ENCODE measurements around the gene LEUTX. TPM values are rescaled to one million over a fixed set of nuclear protein-coding genes. Genes with fewer than 3 reads are reported as not detected.

Gene LEUTX
- total RNA-seq, 1 experiment from 2014 or later = not detected

DNA sequence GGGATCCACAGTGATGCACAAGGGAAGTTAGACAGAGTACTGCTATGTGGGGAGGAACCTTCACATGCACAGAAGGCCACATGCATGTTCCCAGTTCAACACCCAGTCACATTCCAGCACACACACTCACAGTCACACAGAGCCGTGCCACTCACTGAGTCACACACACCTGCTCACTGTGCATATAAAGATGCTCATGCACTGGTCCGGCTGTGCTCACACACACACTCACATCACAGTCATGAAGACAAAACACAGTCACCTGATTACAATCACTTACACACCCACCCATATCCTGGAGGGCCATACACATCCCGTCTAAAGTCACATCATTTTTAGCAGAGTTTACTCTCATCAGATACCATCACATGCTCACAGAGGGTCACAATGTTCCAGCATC is 41.3 kb upstream of the LEUTX start:
- H3K56ac ChIP-seq (ENCODE audit: insufficient read length, low read depth, low read length) = no peak overlapping the region
- H3K4me1 Mint-ChIP-seq = no peaks in the 10 kb centered on the region; a peak in 1 of 4 replicates
- no peak overlapping the region for H3K4me2 ChIP-seq (ENCODE audit: insufficient read depth, insufficient read length, low read length)

More for the DNA sequence above, 41.3 kb upstream of the LEUTX start:
- Histone ChIP-seq H3K27me3 (ENCODE audit: insufficient read depth, low read length) (no peaks in the 10 kb centered on the region), H2BK5ac (ENCODE audit: insufficient read length, low read length) (no peak overlapping the region), H2BK12ac (ENCODE audit: insufficient read length, low read depth, low read length) (no peak overlapping the region), H3K4ac (ENCODE audit: low read depth, low read length) (no peak overlapping the region), H4K20me1 (ENCODE audit: control insufficient read depth, insufficient read depth, insufficient read length) (no peaks in the 10 kb centered on the region), H4K91ac (ENCODE audit: insufficient read length, low read depth, low read length) (no peak overlapping the region), H3K23me2 (ENCODE audit: insufficient read length, low read depth, low read length, poor library complexity, severe bottlenecking) (no peaks in the 10 kb centered on the region), H3K18ac (ENCODE audit: insufficient read length, low read depth, low read length) (no peak overlapping the region), H2BK120ac (ENCODE audit: low read depth, low read length, poor library complexity, severe bottlenecking) (no peak overlapping the region), H3T11ph (ENCODE audit: low read length) (no peak overlapping the region), H2BK15ac (ENCODE audit: low read depth, low read length) (no peak overlapping the region), H2AFZ (ENCODE audit: low read length) (no peak overlapping the region), H2BK20ac (ENCODE audit: low read depth, low read length, poor library complexity, severe bottlenecking) (no peak overlapping the region), H3K9ac (ENCODE audit: extremely low read depth, insufficient read length, low read length) (no peak overlapping the region), H3K4me1 (ENCODE audit: insufficient read depth, low read length) (no peaks in the 10 kb centered on the region; the same call in 1 of the 2 replicates), H4K8ac (replicated peaks; ENCODE audit: insufficient read length, low read depth, low read length) (no peak overlapping the region), H3K27ac (ENCODE audit: insufficient read length, low read depth, low read length) (no peak overlapping the region), H3K79me2 (ENCODE audit: insufficient read depth, low read length) (no peaks in the 10 kb centered on the region), H4K5ac (ENCODE audit: insufficient read length, low read depth, low read length) (no peak overlapping the region), H3K9me3 (ENCODE audit: control insufficient read depth, low read depth, low read length) (no peaks in the 10 kb centered on the region), H3K79me1 (ENCODE audit: insufficient read depth, low read depth, low read length, poor library complexity, severe bottlenecking) (no peaks in the 10 kb centered on the region), H3K14ac (ENCODE audit: insufficient read depth, low read length) (no peak overlapping the region), H3K23ac (ENCODE audit: insufficient read length, low read depth, low read length) (no peak overlapping the region), H2AK5ac (ENCODE audit: insufficient read length, low read length) (no peak overlapping the region)
- no peak overlapping the region for H3K4me3 Mint-ChIP-seq
- peaks cover 0 to 2% of the 10 kb centered on the region in 2 experiments; a peak in 1 of 5 replicates for H3K9me3 Mint-ChIP-seq
- no peak overlapping the region for H3K27ac Mint-ChIP-seq
- TF ChIP-seq, protein P1, sequence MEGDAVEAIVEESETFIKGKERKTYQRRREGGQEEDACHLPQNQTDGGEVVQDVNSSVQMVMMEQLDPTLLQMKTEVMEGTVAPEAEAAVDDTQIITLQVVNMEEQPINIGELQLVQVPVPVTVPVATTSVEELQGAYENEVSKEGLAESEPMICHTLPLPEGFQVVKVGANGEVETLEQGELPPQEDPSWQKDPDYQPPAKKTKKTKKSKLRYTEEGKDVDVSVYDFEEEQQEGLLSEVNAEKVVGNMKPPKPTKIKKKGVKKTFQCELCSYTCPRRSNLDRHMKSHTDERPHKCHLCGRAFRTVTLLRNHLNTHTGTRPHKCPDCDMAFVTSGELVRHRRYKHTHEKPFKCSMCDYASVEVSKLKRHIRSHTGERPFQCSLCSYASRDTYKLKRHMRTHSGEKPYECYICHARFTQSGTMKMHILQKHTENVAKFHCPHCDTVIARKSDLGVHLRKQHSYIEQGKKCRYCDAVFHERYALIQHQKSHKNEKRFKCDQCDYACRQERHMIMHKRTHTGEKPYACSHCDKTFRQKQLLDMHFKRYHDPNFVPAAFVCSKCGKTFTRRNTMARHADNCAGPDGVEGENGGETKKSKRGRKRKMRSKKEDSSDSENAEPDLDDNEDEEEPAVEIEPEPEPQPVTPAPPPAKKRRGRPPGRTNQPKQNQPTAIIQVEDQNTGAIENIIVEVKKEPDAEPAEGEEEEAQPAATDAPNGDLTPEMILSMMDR (conservative IDR thresholded peaks at IDR 0.05) = no peak
- no peaks in the 10 kb centered on the region for H3K36me3 Mint-ChIP-seq (ENCODE audit: insufficient read depth in 1 of 3, low read depth in 3 of 3)
- H3K27me3 Mint-ChIP-seq (ENCODE audit: low read depth) = peaks cover 5% of the 10 kb centered on the region
- WGBS (ENCODE audit: extremely low coverage, insufficient read length, low lambda C conversion rate) = no CpG with 5 or more reads among the region's 3 CpGs
- DNase-seq = no peak

All from H9 (cell line).